Activated T-helper 9 cell treated with anti-CD3 and anti-CD28 coated beads, Interleukin-2, amount 50 U/mL, for 16 hours (primary cell): ENCODE measurements around the gene MEN1.

Experiments
- DNase-seq: peaks from one replicate; pipeline ENCODE4 v3.0.0-alpha.2; 2020; ENCODE audit warnings: low read depth

Gene MEN1

GRCh38 chr11:64810271-64810890 is at the start of gene MEN1:
Gene MEN1, minus strand, starts transcription at chr11:64810551. Its CDS starts 442 bp downstream, at chr11:64810109.
- peak; percentile 72 for DNase-seq

- no peak for DNase-seq
Measured at GRCh38 chr11:64859542-64860414, 49.4 kb upstream of the MEN1 start.

- DNase-seq = no peak
Measured at GRCh38 chr11:64858467-64859263, 48.3 kb upstream of the MEN1 start.

- DNase-seq = no peak
Measured at GRCh38 chr11:64857485-64857884, 47.1 kb upstream of the MEN1 start.

- DNase-seq = no peak
Measured at GRCh38 chr11:64856382-64857227, 46.3 kb upstream of the MEN1 start.

- DNase-seq = no peak
Measured at GRCh38 chr11:64855596-64856304, 45.4 kb upstream of the MEN1 start.

- DNase-seq = no peak
Measured at GRCh38 chr11:64854534-64855502, 44.5 kb upstream of the MEN1 start.

GRCh38 chr11:64854157-64854533 is 43.8 kb upstream of the MEN1 start:
- no peak for DNase-seq

- no peak for DNase-seq
Measured at GRCh38 chr11:64853709-64854108, 43.4 kb upstream of the MEN1 start.

GRCh38 chr11:64852804-64853509 is 42.6 kb upstream of the MEN1 start:
- no peak for DNase-seq

GRCh38 chr11:64851831-64852351 is 41.5 kb upstream of the MEN1 start:
- no peak for DNase-seq

GRCh38 chr11:64850979-64851567 is 40.7 kb upstream of the MEN1 start:
- no peak for DNase-seq

- no peak for DNase-seq
Measured at GRCh38 chr11:64849598-64850356, 39.4 kb upstream of the MEN1 start.

- no peak for DNase-seq
Measured at GRCh38 chr11:64848826-64849597, 38.7 kb upstream of the MEN1 start.

- no peak for DNase-seq
Measured at GRCh38 chr11:64848214-64848825, 38.0 kb upstream of the MEN1 start.

- peak; percentile 90 for DNase-seq
Measured at GRCh38 chr11:64846998-64847666, 36.8 kb upstream of the MEN1 start.
